Measurements from ENCODE around the gene STRN3. TPM values are rescaled to one million over a fixed set of nuclear protein-coding genes. Genes with fewer than 3 reads are reported as not detected.

The STRN3 gene
- total RNA-seq, 2 experiments from 2014 or later: 14.7 to 15.3 TPM

DNA sequence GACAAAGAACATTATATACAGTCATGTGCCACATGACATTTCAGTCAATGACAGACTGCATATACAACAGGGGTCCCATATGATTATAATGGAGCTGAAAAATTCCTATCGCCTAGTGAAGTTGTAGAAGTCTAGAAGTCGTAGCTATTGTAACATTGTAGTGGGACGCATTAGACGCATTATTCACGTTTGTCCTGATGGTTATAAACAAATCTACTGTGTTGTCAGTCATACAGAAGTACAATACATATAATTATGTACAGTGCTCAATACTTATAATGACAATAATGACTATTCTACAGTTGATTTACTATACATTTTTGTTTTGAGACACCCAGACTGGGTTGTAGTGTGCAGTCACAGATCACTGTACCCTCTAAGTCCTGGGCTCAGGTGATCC lies 64.8 kb downstream of the STRN3 start:
- H3K4me3 Mint-ChIP-seq: no peak overlapping the region
- ChIA-PET POLR2A (no interaction called here), CTCF (no interaction called here)
- DNase-seq (no peak), ATAC-seq (no peak)
- H3K27me3 Mint-ChIP-seq: no peaks in the 10 kb centered on the region
- peaks cover 43% of the 10 kb centered on the region for H3K4me1 Mint-ChIP-seq (ENCODE audit: low read depth)
- intact Hi-C loops (cut with micrococcal nuclease): no loop called here
- no peak overlapping the region for H3K27ac Mint-ChIP-seq
- H3K36me3 Mint-ChIP-seq (ENCODE audit: low read depth): peaks cover 38% of the 10 kb centered on the region
- peaks cover 15% of the 10 kb centered on the region for H3K9me3 Mint-ChIP-seq
- TF ChIP-seq CTCF (IDR thresholded peaks at IDR 0.05): no peak

DNA sequence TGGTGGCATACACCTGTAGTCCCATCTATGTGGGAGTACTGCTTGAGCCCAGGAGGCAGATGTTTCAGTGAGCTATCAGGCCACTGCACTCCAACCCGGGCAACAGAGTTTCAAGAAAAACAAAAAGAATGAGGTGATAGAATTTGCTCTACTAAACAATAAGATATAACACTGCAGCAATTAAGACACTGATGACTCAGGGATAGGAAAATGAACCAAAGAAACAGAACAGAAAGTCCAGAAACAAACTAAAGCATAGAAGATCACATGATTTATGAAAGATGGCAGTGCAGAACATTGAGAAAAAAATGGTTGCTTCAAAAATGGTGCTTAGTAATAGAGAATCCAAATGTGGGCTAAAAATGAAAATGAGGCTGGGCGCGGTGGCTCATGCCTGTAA lies 66.0 kb downstream of the STRN3 start:
- ChIA-PET CTCF (no interaction called here), POLR2A (no interaction called here)
- intact Hi-C loops (cut with micrococcal nuclease): no loop called here
- no peak for TF ChIP-seq CTCF (IDR thresholded peaks at IDR 0.05)
- peaks cover 39% of the 10 kb centered on the region for H3K4me1 Mint-ChIP-seq (ENCODE audit: low read depth)
- DNase-seq: no peak
- peaks cover 31% of the 10 kb centered on the region for H3K36me3 Mint-ChIP-seq (ENCODE audit: low read depth)
- H3K9me3 Mint-ChIP-seq: peaks cover 6% of the 10 kb centered on the region
- peak overlapping the region; percentile 46 for H3K27ac Mint-ChIP-seq
- H3K4me3 Mint-ChIP-seq: no peak overlapping the region
- ATAC-seq: peak; percentile 20
- H3K27me3 Mint-ChIP-seq: no peaks in the 10 kb centered on the region

GRCh38 chr14:30958555-30959407 lies 67.4 kb downstream of the STRN3 start:
- Mint-ChIP-seq H3K9me3 (peaks cover 2% of the 10 kb centered on the region), H3K4me1 (ENCODE audit: low read depth) (peaks cover 34% of the 10 kb centered on the region), H3K27ac (no peak overlapping the region), H3K4me3 (no peak overlapping the region), H3K36me3 (ENCODE audit: low read depth) (peaks cover 21% of the 10 kb centered on the region), H3K27me3 (no peaks in the 10 kb centered on the region)
- ChIA-PET CTCF (no interaction called here), POLR2A (no interaction called here)
- no peak for TF ChIP-seq CTCF (IDR thresholded peaks at IDR 0.05)
- intact Hi-C loops (cut with micrococcal nuclease): no loop called here
- ATAC-seq (no peak), DNase-seq (no peak)

DNA sequence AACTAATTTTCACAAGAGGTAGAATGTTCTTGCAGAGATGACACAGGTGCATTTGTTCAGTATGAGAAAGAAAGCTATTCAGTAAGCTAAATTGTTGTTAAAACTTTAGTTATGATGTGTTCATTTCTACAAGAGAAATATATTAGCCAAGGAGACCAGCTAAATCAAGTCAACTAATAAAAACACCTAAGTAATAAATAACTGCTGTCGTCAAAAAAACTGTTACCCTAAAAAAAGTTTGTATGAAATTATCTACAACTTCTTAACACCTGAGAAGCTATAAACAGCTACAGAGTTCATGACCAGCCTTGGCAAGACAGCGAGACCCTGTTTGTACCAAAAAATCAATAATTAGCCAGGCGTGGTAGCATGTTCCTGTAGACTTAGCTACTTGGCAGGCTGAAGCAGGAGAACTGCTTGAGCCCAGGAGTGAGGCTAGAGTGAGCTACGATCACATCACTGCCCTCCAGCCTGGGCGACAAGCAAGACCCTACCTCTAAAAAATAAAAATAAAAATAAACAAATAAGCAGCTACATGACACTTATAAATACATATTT lies 68.3 kb downstream of the STRN3 start:
- Mint-ChIP-seq H3K36me3 (ENCODE audit: low read depth) (peaks cover 18% of the 10 kb centered on the region), H3K27me3 (no peaks in the 10 kb centered on the region), H3K9me3 (peaks cover 2% of the 10 kb centered on the region), H3K27ac (no peak overlapping the region), H3K4me3 (no peak overlapping the region), H3K4me1 (ENCODE audit: low read depth) (peaks cover 33% of the 10 kb centered on the region)
- no peak for TF ChIP-seq CTCF (IDR thresholded peaks at IDR 0.05)
- DNase-seq (no peak), ATAC-seq (no peak)
- intact Hi-C loops (cut with micrococcal nuclease): no loop called here
- CTCF ChIA-PET: no interaction called here
- POLR2A ChIA-PET: no interaction called here

DNA sequence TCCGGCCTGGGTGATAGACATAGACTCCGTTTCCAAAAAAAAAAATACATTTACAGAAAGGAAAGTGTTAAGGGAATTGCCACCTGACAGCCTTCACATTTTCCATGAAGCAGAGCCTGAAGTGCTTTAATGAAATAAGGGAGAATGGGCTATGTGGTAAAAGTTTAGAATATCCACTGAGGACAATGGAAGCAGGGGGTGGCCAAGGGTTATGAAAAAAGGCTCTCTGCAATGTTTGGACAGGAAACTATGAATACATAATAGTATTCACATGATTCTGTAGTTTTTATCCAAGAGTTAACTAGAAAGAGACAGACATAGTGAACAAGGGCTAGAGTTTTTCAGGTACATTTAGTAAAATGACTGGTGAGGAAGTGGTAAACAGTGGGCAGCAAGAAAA lies 76.5 kb downstream of the STRN3 start:
- Mint-ChIP-seq H3K36me3 (ENCODE audit: low read depth) (peaks cover 33% of the 10 kb centered on the region), H3K9me3 (no peaks in the 10 kb centered on the region), H3K27me3 (no peaks in the 10 kb centered on the region), H3K4me3 (no peak overlapping the region), H3K4me1 (ENCODE audit: low read depth) (peaks cover 5% of the 10 kb centered on the region), H3K27ac (peak overlapping the region; percentile 10)
- ATAC-seq (no peak), DNase-seq (no peak)
- CTCF ChIA-PET: no interaction called here
- no peak for TF ChIP-seq CTCF (IDR thresholded peaks at IDR 0.05)
- POLR2A ChIA-PET: no interaction called here
- intact Hi-C loops (cut with micrococcal nuclease): no loop called here
